NCI-H2227 treated with DMSO at 0.1 percent for 48 hours (cell line): ENCODE data around the gene ITGB2.
A peak's percentile ranks its signal among the peaks of the same experiment; 100 is the strongest.
"Not testable (repeated sequence)": the region's sequence is repeated elsewhere in the genome, so short reads cannot be mapped to it uniquely, and the experiment has no call there.

Experiments
- DNase-seq: peaks from one replicate; lab custom pipeline; 2025; lab: John Stamatoyannopoulos, UW

The ITGB2 gene

DNA sequence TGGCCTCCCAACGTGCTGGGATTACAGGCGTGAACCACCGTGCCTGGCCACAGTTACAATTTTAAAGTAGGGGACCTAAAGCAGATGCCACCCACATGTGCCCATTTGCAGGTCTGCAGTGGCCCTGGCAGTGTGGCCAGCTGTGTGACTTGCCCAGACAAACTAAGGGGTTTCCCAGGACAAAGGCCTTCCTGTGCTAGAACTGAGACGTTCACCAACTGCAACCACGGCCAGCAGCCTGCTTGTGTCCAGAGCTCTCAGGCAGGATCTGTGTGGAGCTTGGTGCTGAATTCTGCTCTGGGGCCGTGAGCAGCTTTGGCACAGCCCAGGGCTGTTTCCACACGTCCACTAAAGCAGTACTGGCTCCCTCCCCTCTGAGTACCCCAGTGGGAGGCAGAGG, 36.6 kb downstream of the ITGB2 start:
- DNase-seq: no peak

DNA sequence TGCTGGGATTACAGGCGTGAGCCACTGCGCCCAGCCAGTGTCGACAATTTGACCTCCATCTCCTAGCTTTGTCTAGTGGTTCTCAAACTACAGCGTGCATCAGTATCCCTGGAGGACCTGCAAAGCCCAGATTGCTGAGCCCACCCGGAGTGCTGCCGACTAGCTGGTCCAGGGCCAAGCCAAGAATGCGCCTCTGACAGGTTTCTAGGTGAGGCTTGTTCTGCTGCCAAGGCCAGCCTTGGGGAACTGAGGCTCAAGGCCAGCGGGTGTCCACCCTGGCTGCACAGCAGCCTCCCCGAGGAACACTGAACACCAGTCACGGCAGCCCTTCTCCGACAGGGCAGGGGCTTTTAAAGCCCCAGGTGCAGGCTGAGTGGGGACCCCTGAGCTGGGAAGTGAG, 37.4 kb downstream of the ITGB2 start:
- DNase-seq: no peak

DNA sequence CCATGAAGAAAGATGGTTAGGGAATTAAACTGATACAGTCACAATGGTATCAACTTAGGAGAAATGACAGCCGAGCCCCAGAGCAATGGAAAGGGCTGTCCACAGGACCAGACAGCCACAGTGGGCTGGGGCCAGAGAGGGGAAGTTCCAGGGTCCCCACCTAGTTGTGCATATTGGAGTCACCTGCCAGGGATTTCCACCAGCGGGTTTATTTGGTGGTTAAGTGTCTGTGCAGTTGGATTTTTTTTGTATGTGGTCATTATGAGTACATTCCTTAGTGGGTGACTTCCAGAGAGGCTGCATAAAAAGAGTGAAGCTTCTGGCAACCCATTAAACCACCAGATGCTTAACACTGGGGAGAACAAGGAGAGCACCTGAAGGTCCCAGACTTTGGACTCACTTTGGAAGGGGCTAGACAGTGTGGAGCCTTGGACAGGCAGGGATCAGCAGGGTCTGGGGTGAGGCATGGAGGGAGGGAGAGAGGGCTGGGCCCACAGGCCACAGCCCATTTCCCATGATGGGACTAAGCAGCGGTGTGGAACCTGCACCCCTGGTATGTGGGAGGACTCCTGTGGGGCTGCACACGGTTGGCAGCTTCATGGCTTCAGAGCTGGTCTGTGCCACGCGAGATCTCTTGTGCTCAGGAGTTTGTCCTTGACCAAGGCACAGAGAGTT, 39.4 kb downstream of the ITGB2 start:
- no peak for DNase-seq

DNA sequence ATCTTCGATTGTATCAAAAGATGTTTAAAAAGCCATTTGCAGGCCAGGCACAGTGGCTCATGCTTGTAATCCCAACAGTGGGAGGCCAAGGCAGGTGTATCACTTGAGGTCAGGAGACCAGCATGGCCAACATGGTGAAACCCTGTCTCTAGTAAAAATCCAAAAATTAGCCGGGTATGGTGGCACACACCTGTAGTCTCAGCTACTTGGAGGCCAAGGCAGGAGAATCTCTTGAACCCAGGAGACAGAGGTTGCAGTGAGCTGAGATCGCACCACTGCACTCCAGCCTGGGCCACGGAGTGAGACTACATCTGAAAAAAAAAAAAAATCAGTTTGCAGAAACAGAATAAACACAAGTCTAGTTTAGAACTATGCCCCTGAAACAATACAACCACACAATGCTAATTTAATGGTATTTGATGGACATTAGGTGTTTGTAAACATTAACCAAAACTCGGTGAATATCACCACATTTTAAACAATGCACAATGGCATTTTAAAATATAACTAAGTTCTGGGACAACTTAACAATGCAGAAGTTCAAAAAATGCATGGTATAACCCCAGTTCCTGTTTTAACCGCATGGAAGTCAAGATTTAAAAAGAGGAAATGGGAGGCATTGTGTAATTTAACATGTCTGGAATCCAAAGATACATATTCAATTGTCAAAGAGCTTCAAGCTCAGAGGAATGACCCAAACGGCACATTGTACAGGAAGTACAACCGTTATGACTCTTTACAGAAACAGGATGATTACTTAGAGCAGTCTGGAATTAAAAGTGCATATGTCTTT, 40.1 kb downstream of the ITGB2 start:
- DNase-seq: no peak

DNA sequence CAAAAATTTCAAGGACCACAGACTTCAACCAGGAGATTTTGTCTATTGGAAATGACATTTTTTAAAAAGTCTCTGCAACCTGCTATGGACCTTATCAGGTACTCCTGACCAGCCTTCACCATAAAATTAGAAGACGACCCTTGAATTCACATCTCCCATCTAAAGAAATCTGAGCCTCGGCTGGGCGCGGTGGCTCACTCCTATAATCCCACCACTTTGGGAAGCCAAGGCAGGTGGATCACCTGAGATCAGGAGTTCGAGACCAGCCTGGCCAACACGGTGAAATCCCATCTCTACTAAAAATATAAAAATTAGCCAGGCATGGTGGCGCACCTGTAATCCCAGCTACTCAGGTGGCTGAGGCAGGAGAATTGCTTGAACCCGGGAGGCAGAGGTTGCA, 41.5 kb downstream of the ITGB2 start:
- not testable (repeated sequence) for DNase-seq

DNA sequence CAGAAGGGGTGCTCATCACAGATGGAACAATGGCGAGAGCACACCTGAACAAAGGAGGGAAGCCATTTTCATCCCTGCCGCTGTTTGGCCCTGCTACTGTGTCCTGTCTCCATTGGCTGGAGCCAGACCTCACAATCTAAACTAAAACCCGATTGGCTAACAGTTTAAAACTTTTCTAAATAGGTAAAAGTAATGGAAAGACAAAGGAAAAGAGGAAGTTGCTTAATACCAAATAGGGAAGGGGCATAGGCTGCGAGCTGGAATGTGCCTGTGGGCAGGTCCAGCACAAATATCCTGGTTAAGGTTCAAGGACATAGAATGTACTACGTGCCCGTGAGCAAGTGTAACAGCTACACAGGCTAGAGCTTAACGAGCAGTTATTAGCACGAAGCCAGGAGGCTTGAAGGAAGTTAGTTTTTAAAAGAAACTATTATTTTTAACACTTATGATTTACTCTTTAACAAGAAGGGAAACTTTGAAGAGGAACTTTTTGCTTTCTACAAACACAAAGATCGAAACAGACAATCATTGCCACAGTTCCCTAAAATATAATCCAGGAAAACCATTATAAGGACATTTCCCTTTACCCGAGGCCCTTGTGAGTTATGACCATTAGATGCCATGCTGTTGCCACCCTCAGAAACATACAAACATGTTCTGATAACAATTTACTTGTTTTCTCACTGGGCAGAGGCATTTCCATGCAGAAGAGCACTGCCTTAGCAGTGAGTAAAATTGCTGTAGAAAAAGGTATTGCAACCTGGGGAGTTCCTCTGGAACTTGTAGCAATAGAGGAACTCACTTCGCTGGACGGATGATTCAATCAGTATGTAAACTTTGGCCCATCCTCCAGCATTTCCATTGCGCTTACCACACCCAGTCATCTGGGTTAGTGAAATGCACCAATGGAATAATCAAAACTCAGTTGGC, 42.4 kb downstream of the ITGB2 start:
- DNase-seq: no peak

DNA sequence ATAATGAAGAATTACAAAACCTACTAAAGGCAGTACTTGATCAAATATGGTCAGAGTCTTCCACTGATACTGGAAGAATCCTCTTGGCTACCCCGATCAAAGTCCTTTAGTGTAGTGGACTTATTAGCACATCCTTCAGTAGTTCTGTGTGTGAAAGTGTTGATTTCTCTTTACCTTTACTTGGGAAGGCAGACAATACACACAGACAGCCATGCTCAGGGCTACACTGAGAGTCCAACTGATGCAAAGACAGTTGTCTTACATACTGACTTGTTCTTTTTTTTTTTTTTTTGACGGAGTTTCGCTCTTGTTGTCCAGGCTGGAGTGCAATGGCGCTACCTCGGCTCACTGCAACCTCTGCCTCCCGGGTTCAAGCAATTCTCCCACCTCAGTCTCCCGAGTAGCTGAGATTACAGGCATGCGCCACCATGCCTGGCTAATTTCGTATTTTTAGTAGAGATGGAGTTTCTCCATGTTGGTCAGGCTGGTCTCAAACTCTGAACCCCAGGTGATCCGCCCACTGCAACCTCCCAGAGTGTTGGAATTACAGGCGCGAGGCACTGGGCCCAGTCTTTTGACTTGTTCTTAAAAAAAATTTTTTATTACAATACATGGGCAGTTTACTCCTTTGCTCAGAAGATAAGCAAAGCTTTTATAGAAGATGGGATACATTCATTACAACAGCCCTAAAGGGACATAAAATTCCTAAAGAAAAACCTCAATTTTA, 43.7 kb downstream of the ITGB2 start:
- DNase-seq: no peak

DNA sequence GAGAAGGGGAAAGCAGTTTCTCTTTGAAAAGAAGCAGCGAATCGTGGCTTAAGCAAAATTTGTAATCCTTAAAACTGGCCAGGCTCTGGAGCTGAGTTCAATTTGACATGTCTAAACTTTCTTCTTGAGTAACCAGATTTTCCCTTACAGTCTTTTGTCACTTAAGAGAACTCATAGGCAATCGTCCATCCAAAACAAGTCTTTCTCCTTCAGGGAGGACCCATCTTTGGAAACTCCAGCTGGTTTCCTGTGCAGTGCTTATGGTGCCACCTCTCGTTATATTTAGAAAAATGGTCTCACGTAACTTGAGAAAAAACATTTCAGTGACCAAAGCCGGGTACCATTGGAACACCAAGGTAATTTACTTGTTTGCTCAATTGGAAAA, 45.4 kb downstream of the ITGB2 start:
- DNase-seq: no peak

DNA sequence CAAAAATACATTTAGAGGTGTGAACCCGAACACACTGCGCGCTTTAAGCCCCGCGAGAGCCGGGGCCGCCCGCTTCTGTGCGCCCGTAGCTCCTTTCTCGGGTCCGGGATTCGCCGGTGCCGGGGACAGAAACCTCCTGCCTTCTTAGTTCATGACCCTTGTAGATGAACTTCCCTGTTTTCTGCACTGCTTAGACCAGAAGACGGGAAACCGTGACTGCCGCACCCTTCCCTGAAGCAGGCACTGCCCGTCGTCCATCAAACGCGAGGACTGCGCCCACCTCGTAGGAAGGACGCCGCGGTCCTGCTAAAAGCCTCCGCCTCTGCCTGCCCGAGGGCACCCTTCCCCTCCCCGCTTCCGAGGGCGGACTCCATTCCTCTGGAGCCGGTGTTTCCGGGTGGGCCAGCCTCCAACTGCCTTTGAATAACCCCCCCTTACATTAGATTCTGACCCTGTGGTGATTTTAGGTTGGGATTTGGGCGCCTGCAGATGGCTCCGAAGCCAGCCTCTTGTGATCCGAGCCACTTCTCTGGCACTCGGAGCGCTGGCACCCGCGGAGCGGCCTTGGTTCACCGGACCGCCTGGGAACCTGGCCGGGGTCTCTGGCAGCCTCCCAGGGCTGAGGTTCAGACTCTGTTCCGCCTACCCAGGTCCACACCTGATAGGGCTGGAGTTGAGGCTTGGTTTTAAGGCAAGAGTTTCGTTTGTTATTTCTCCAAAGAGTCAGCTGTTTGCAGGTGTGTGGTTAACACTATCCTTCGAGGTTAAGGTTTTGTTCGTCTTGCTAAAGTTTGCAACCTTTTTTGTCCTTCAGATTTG, 46.0 kb downstream of the ITGB2 start:
- no peak for DNase-seq

DNA sequence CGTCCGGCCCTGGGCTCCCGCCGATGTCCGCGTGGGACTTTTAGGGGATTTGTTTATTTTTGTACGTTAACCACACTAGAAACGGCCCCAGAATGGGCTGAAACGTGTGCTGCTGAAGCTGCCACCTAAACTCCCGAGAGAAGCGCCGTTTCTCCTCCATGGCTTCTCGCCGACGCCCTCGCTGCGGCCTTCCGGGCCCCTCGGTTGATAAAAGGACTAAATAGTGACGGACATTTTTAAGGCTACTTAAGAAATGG, 46.5 kb downstream of the ITGB2 start:
- no peak for DNase-seq

DNA sequence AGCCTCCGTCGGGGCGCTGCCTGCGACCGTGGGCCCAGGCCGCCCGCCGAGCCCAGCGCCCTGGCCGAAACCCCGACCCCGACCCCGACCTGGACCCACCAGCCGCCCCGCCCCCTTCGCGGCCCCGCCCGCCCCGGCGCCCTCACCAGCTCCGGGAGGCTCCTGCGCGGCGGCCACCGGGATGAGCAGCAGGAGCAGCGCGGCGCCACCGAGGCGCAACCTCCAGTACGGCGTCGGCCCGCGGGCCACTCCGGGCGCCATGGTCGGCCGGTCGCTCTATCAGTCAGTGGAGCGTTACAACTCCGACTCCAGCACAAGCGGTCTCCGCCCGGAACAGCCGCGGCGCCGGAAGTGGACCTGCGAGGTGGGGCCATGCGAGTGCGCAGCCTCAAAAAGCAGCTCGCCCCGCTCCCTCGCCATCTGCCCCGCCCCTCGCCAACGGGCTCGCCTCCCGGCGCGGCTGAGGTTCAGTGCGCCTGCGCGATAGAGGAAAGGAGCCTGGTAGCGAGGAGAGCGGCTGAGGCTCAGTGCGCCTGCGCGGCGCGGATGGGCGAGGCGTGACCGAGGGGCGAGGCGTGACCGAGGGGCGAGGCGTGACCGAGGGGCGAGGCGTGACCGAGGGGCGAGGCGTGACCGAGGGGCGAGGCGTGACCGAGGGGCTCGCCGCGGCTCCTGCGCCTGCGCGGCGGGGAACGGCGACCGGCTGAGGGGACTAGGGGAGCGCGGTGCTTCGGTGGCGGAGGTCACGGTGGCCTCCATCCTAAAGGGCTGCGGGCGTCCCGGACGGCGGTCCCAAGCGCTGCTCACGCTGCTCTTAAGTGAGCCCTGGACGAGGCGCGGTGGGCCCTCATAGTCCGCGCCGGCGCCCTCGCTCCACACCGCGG, 47.1 kb downstream of the ITGB2 start, which contains the start of gene PTTG1IP:
Gene PTTG1IP, minus strand, starts transcription at position 335 of the 884 bp plus-strand sequence. Its CDS starts 74 bp downstream, at position 261.
- peak; percentile 98 for DNase-seq

DNA sequence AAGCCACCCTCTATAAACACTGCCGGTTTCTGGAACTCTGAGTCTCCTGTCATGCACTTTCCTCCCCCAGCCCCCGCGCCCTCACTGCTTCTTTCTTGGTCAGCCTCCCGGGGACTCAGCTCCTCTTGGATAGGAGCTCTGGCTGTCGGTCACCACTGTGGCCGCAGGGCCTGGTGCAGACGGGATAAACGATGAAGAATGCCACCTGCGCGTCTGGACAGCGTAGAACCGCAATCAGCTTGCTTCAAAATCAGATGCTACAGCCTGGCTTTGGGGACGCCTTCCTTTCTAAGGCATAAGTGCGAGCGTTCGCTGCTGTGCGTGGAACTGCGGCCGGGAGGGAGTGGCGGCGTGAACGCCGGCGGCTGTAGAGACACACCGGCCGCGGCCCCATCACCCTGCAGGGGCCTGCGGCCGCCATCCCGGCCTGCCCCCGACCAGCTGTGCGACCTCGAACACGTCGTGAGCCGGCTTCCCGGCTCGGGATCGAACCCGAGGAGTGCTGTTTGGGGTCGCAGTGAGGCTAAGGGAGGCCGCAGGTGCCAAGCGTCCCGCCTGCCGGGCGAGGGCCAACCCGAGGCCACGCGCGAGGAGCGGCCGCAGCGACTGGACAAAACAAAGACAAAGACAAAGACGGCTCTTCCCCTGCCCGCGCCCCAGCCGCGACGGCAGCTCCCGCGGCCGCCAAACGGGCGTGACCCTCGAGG, 47.9 kb downstream of the ITGB2 start:
- no peak for DNase-seq

DNA sequence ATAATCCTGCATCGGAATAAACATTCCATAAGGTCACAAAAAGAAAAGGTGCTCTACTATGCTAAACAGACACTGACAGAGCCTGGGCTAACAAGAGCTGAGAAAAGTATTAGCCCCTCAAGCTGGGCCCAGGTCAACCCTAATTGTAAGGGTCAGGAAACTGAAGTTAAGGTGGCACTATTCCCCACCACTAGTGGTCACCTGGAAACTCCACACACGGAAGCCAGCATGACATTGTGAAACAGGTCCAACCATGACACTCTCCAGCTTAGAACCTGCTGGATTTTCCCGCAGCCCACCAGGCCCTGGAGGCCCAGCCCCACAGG, 48.4 kb downstream of the ITGB2 start:
- DNase-seq: no peak

DNA sequence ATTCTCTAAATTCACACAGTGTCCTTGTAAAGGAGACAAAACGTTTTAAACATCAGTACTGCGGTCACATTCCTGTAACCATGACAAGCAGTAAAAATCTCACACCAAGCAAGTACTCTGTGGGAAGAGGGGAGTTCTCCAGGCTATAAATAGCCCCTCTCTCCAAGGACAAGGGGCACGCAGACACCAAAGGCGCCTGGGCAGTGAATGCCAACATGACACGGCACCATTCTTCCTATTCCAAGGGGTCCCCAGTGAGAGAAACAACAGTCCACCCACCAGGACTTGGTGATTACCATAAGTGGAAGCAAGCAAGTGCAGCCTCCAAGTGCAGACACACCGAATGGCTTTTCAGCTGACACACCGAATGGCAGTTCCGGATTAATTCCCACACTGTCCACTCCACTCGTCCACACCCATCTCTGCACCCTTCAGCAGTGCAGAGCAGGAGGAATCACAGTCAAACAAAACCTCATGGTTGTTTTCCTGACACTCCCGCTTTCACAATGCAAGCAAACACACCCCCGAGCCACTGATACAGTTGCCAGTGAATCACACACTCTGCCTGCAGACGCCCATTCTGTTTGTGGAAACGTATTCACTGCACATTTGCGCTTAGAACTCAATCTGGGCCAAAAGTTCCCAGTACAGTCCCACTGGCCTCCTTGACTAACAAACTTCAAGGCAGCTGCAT, 49.0 kb downstream of the ITGB2 start:
- DNase-seq: no peak

DNA sequence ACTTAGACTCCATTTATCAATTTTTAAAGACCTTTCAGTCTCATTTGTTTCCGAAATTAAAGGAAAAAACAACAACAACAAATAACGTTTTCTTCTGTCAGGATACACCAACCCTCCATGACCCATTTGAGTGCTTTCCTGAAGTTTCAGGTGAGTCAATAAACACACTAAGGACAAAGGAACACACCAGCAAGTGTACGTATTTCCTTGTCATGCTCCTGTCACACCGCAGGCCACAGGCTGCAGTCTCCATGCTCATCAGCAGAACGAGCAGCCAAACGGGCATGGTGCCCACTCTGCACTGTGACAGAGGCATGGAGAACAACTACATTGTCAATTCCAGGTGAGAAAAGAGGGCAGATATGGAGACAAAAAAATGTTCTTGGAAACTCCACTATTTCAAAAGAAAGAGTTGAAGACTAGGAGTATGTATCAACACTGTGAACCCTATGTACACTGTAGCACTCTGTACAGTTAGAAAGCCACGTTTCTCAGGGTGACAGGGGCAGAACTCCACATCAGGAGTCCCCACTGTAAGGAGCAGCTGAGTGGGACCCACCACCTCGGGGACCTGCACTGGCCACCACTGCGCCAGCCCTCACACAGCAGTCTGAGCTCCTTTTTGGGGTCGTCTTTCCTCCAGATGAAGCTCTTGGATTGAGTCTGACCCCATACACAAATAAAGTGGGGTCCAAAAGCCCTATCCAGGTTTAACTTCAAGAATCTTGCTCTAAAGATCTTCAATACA, 49.8 kb downstream of the ITGB2 start:
- no peak for DNase-seq

DNA sequence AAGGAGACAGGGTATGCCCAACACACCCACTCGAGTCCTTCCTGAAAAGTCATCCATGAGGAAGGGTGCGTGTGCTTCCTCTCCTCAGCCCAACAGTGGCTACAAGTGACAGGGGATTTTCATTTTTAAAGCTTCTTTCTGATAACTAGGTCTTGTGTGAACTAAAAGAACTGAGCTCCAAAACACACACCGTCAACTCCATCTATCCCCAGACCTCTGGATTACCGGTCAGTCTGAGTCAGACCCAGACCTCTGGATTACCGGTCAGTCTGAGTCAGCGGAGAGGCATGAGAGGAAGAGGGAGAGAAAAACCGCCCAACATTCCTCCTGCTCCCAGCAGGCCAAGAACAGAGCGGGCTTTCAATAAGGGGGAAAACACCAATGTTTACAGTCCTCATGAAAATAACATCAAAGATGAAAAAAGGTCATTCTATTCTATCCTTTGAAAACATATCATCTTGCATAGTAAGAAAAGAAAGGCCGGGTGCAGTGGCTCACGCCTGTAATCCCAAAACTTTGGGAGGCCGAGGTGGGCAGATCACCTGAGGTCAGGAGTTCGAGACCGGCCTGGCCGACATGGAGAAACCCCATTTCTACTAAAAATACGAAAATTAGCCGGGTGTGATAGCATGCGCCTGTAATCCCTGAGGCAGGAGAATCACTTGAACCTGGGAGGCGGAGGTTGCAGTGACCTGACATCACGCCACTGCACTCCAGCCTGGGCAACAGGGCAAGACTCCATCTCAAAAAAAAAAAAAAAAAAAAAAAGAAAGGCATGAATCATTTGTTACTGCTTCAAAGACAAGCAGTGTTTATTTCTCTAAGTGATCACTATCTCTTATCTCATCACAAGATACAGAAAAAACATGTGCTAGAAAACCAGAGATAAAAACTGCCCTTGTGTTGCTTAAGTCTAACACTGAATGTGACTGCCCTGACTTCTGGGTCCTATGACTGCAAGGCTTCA, 50.6 kb downstream of the ITGB2 start:
- DNase-seq: no peak

DNA sequence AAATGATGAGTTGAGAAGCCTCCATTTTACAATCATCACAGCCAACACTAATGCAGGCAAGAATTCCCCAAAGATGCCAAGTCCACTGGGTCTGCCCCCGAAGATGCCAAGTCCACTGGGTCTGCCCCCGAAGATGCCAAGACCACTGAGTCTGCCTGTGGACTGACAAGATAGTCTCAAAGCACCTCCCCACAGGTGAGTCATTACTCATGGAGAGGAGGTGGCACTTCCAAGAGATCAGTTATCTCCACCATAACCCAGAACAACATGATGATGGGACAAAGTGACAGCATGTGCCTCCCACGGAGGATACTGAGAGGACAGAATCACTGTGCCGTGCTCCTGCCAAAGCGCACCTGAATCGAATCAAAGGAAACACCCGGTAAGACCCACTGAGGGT, 52.0 kb downstream of the ITGB2 start:
- no peak for DNase-seq
